A673 (cell line): ENCODE measurements around the gene ANP32A. TPM values are rescaled to one million over a fixed set of nuclear protein-coding genes. Genes with fewer than 3 reads are reported as not detected.
A peak's percentile ranks its signal among the peaks of the same experiment; 100 is the strongest.

Experiments
- BruUV-seq: library from RNA; stranded (reverse); fragments of 400-500 nt; replicated peaks from 2 replicates; lab custom pipeline; 2021; lab: Mats Ljungman, UMichigan
- CTCF ChIA-PET: fragments of 300-600 bp; sonication (Branson Sonifier 250); formaldehyde crosslinking; loops from one replicate; lab custom pipeline; 2022; ENCODE audit warnings: antibody characterized with exemption; lab: Charles Lee
- POLR2A ChIA-PET: fragments of 300-600 bp; sonication (Branson Sonifier 250); formaldehyde crosslinking; loops from one replicate; lab custom pipeline; 2022; ENCODE audit warnings: antibody characterized with exemption; ENCODE audit not compliant: low non-redundant PET; lab: Charles Lee
- DNase-seq: peaks from one replicate; pipeline ENCODE4 v3.0.0-alpha.2; 2015; ENCODE audit warnings: low spot score
- H3K27ac ChIP-seq: fragments of 200-600 bp; sonication (generic); 2 replicates; pipeline ENCODE4 v1.5.1; 2016; ENCODE audit warnings: mixed run types, low read depth, mild to moderate bottlenecking, mixed read lengths, antibody characterized with exemption, low read length; ENCODE audit not compliant: poor library complexity, severe bottlenecking
- H3K27me3 ChIP-seq: fragments of 200-600 bp; sonication (generic); replicated peaks from 2 replicates; pipeline ENCODE4 v1.6.1; 2017; ENCODE audit warnings: mixed run types, low read depth, mild to moderate bottlenecking, mixed read lengths, antibody characterized with exemption, low read length; ENCODE audit not compliant: insufficient read depth, poor library complexity
- H3K36me3 ChIP-seq: fragments of 200-600 bp; sonication (generic); 2 replicates; pipeline ENCODE4 v1.6.1; 2016; ENCODE audit warnings: mixed run types, mild to moderate bottlenecking, mixed read lengths, antibody characterized with exemption, low read length; ENCODE audit not compliant: insufficient read depth, poor library complexity, severe bottlenecking
- H3K4me1 ChIP-seq: fragments of 200-600 bp; sonication (generic); 2 replicates; pipeline ENCODE4 v1.6.1; 2017; ENCODE audit warnings: mixed run types, mild to moderate bottlenecking, mixed read lengths, antibody characterized with exemption, low read length; ENCODE audit not compliant: insufficient read depth, poor library complexity, severe bottlenecking
- H3K4me3 ChIP-seq: fragments of 200-600 bp; sonication (generic); 2 replicates; pipeline ENCODE4 v1.5.1; 2016; ENCODE audit warnings: low read depth, mixed run types, mild to moderate bottlenecking, mixed read lengths, low read length; ENCODE audit not compliant: poor library complexity, severe bottlenecking
- H3K9me3 ChIP-seq: fragments of 200-600 bp; sonication (generic); 2 replicates; pipeline ENCODE4 v1.6.1; 2016; ENCODE audit warnings: mixed run types, low read depth, mild to moderate bottlenecking, mixed read lengths, antibody characterized with exemption, low read length; ENCODE audit not compliant: poor library complexity, severe bottlenecking
- EZH2 ChIP-seq: fragments of 200-600 bp; sonication (generic); IDR thresholded peaks from 2 replicates; pipeline ENCODE4 v1.6.1; 2017; ENCODE audit warnings: borderline replicate concordance, low read depth, mild to moderate bottlenecking, mixed read lengths, antibody characterized with exemption, low read length; ENCODE audit not compliant: poor library complexity, severe bottlenecking
- intact Hi-C: fragments of 100-400 bp; cut with micrococcal nuclease; formaldehyde crosslinking; loops from one replicate; pipeline ENCODE4 v1.10.0; 2022; ENCODE audit not compliant: unreplicated experiment
- total RNA-seq: library from RNA; stranded (reverse); gene quantifications from 2 replicates; pipeline ENCODE4 v1.2.3, GENCODE V29; 2021
- TF ChIP-seq, protein P1 (sequence below): fragments of 300-800, 200-600 bp; sonication (generic); conservative IDR thresholded peaks from 2 replicates; pipeline ENCODE4 v1.5.1; 2017; ENCODE audit warnings: low read depth, mild to moderate bottlenecking, antibody characterized with exemption, low read length, moderate library complexity, mixed read lengths

The ANP32A gene
- total RNA-seq, 1 experiment from 2014 or later: 331 TPM

DNA sequence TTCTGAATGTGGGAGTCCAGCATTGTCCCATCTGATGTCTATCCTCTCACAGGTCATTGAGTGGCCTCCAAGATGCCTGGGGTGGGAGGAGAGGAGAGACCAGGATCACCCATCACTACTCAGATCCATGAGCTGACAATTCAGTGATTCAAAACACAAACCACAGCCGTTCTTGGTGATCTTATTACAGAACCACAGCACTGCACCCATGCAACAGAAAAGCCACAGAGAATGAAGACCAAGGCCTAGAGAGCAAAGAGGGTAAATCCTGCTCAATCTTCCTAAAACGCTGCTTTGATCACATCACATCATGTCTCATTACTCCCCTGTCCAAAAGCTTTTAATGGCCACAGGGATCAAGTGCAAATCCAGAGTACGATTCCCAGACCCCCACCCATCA is 23.5 kb downstream of the ANP32A start:
- H3K27me3 ChIP-seq: no peaks in the 10 kb centered on the region
- ChIA-PET CTCF (no interaction called here), POLR2A (no interaction called here)
- no TSS peak for BruUV-seq
- intact Hi-C loops: loop anchor here (2.0 kb wide), 1 partner anchor 20 kb away; no protein-coding TSS in a partner anchor
- TF ChIP-seq, protein P1, sequence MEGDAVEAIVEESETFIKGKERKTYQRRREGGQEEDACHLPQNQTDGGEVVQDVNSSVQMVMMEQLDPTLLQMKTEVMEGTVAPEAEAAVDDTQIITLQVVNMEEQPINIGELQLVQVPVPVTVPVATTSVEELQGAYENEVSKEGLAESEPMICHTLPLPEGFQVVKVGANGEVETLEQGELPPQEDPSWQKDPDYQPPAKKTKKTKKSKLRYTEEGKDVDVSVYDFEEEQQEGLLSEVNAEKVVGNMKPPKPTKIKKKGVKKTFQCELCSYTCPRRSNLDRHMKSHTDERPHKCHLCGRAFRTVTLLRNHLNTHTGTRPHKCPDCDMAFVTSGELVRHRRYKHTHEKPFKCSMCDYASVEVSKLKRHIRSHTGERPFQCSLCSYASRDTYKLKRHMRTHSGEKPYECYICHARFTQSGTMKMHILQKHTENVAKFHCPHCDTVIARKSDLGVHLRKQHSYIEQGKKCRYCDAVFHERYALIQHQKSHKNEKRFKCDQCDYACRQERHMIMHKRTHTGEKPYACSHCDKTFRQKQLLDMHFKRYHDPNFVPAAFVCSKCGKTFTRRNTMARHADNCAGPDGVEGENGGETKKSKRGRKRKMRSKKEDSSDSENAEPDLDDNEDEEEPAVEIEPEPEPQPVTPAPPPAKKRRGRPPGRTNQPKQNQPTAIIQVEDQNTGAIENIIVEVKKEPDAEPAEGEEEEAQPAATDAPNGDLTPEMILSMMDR: no peak
- TF ChIP-seq EZH2: no peak
- no peaks in the 10 kb centered on the region for H3K36me3 ChIP-seq
- no peak overlapping the region for H3K4me3 ChIP-seq
- DNase-seq: no peak
- no peaks in the 10 kb centered on the region for H3K9me3 ChIP-seq
- H3K4me1 ChIP-seq: peaks cover 30% of the 10 kb centered on the region
- no peak overlapping the region for H3K27ac ChIP-seq

DNA sequence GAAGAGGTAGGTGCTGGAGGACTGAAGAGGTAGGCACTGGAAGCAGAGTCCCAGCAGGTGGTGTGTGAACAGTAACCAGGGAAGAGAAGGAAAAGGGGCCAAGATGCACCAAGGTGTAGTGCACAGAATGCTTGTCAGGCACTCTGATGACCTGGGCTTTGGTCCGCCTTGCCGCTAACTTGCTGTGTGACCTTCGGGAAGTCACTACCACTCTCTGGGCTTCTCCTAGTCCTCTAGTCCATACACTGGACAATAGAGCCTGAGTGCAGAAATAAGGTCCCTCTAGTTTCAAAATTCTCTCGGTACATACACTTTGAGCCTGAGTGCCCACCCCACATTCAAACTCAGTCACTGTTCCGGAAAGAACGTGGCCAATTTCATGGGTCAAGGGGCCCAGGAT is 24.1 kb downstream of the ANP32A start:
- Histone ChIP-seq H3K4me1 (peaks cover 36% of the 10 kb centered on the region), H3K4me3 (no peak overlapping the region), H3K27me3 (no peaks in the 10 kb centered on the region), H3K27ac (no peak overlapping the region), H3K9me3 (no peaks in the 10 kb centered on the region), H3K36me3 (no peaks in the 10 kb centered on the region)
- no peak for TF ChIP-seq EZH2
- TF ChIP-seq, protein P1: no peak
- ChIA-PET POLR2A (no interaction called here), CTCF (no interaction called here)
- intact Hi-C loops: loop anchor here (2.0 kb wide), 1 partner anchor 20 kb away; no protein-coding TSS in a partner anchor
- DNase-seq: no peak
- no TSS peak for BruUV-seq

DNA sequence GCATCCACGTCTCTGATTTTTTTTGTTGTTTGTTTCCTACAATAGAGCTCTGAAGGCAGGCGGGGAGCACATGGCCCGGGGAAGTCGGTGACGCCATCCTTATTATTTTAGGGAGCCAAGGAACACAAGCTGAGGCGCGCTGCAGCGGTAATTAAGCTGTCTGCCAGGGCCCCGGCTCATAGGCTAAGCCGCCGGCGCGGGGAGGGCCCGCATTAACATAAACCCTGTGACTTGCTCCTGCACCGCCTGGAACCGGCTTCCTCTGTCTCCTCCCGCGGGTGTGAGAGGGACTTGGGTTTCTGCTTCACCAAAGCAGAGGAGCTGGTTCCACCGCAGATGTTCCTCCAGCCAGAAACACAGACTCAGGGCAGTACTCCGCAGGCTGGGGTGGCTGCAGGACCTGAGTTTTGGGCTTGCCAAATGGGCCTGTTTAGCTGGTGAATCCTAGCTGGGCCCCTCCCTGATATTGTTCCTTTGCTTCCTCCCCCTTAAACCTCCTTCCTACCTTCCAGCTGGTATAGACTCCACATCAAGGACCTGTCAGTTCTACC is 25.3 kb downstream of the ANP32A start:
- Histone ChIP-seq H3K4me3 (no peak overlapping the region), H3K9me3 (no peaks in the 10 kb centered on the region), H3K4me1 (peaks cover 48% of the 10 kb centered on the region), H3K36me3 (no peaks in the 10 kb centered on the region), H3K27ac (peak overlapping the region; percentile 59), H3K27me3 (no peaks in the 10 kb centered on the region)
- TF ChIP-seq, protein P1: no peak
- TF ChIP-seq EZH2: no peak
- no TSS peak for BruUV-seq
- DNase-seq: peak; percentile 95
- ChIA-PET POLR2A (interaction anchor here (0.6 to 1.1 kb wide), 2 partner anchors 12 to 13 kb away, joined by 3 to 5 read pairs; no protein-coding TSS in a partner anchor), CTCF (no interaction called here)
- intact Hi-C loops: no loop called here
